Stimulated activated CD4-positive, alpha-beta T cell treated with anti-CD3 and anti-CD28 coated beads, TNF-alpha, amount 100 ng/mL, for 24 hours (primary cell): ENCODE measurements around the gene CEBPA.

Experiments
- DNase-seq, 3 experiments: peaks; one replicate each; pipeline ENCODE4 v3.0.0-alpha.2; 2020; ENCODE audit warnings: low read depth in 3 of 3

The CEBPA gene

GRCh38 chr19:33271246-33272021, 30.9 kb downstream of the CEBPA start:
- no peak for DNase-seq

GRCh38 chr19:33270769-33271168, 31.6 kb downstream of the CEBPA start:
- no peak for DNase-seq

- DNase-seq, result no peak
Measured at GRCh38 chr19:33269016-33269415, 33.3 kb downstream of the CEBPA start.

DNA sequence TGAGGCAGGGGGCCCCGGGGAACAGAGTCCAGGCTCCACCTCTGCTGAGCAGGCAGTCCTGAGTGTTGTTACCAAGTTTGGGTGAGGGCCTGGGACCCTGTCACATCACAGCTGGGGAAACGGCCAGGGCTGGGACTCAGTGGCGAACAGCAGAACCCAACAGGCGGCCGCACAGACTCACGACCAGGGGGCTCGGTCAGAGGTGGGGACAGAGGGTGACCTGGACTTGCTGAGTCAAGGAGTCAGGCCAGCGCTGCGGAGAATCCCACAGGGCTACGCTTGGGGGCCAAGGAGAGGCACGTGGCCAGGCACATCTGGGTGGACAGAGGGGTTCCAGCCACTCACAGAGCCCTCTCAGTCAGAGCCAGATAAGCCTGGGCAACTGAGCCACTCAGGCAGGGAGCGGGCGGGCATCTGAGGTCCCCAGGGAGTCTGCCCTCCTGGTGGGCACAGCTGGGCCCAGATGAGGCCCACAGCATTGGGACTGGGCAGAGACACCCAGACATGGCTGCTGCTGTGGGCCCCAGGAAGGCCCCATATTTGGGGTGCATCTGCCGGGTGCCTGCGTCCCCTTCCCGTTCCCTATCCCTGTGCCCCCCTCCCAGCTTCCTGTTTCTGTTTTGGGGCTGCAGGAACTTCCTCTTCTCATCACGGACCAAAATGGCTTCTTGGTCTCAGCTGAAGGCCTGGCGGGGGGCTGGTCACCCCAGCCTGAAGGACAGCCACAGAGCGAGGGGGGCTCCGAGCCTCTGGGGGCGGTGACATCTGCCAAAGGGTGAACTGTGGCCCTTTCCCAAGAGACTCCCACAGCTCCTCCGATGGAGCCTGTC, 34.0 kb downstream of the CEBPA start:
- DNase-seq, result no peak

- no peak for DNase-seq
Measured at GRCh38 chr19:33267706-33268105, 34.6 kb downstream of the CEBPA start.

- no peak for DNase-seq
Measured at GRCh38 chr19:33266974-33267484, 35.3 kb downstream of the CEBPA start.

DNA sequence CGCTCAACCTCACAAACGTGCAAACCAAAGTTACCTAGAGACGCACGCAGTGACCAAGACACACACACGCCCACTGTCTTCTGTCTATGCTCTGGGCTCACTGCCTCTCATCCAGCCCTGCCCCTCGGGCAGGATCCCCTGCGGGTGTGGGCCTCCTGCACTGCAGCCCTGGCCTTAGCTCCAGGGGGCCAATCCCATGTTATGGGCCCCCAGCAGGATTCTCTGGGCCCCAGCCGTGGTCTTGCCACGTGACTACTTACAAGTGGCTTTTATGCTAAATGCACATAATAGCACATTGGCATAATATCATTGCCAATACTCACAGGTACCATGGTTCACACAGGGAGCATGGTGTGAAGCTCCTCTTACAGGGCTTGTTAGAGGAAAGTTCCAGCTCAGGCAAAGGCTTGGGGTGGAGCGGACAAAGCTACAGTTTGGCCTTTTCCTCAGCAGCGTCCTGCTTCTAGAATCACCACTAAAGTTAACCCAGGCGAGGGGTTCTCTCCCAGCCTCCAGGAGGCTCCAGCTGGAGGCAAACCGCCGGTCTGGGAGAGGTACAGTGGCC, 37.4 kb downstream of the CEBPA start:
- DNase-seq, result no peak

GRCh38 chr19:33263325-33264023, 38.9 kb downstream of the CEBPA start:
- no peak for DNase-seq

DNA sequence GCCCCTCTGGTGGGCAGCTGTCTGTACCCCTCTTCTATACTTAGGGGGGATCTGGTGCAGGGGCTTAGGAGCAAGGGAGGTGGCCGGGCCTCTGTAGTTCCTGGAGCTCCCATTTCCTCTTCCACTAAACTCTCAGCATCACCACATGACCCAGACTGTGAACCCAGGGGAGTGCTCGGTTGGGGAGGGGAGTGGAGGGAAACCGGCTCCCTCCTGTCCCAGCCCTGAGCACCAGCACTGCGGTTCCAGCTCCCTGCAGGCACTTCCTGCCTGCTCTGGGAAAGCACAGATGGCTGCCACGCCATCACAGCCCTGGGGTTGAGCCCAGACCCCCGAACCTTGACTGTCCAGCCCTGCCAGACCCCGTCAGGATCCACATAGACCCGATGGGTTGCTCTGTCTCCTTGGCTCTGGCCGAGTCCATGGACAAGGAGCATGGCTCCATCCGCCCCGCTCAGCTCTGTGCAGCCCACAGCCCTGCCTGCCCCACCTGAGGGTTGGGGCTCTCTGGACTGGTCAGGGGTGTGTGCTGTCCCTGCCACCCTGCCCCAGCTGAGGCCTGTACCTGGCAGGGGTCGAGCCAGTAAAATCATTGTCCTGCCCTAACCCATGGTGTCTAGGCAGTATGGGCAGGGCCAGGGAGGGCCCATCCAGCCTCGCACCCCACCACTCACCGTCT, 40.7 kb downstream of the CEBPA start:
- DNase-seq, result no peak

DNA sequence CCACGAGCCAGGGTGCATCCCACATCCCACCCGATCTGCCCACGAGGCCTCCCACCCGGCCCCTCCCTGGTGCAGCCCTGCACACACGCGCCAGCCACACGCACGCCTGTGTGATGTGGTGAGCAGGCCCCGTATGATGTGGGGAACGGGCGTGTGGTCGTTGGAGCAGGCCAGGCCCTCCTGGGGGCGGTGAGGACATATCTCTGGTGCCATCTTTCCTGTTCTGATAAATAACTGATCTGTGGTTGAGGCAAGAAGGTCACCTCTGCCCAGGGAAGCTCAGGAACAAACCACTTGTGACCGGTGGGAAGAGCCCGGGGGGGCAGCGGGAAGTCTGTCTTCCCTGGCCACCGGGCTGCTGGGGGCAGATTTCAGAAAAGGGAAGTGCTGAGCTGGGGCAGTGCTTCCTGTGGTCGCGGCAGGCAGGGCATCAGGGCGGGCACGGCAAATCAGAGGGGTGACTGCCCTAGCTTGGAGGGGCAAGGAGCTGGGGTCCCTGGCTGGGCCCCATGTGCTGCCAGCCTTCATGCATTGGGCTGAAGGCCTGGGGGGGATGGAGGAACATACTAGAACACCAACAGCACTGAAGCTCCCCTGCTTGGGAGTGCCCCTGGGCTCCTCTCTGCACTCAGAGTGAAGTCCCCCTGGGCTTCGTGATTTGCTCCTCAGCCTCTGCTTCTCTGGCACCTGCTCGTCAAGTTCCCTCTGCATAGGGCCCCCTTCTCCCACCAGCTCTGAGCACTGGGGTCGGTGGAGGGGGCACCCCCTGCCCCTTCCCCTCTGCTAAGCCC, 41.5 kb downstream of the CEBPA start:
- no peak for DNase-seq

- DNase-seq, result no peak
Measured at GRCh38 chr19:33259539-33259938, 42.8 kb downstream of the CEBPA start.

- DNase-seq, result no peak
Measured at GRCh38 chr19:33257828-33258227, 44.5 kb downstream of the CEBPA start.

DNA sequence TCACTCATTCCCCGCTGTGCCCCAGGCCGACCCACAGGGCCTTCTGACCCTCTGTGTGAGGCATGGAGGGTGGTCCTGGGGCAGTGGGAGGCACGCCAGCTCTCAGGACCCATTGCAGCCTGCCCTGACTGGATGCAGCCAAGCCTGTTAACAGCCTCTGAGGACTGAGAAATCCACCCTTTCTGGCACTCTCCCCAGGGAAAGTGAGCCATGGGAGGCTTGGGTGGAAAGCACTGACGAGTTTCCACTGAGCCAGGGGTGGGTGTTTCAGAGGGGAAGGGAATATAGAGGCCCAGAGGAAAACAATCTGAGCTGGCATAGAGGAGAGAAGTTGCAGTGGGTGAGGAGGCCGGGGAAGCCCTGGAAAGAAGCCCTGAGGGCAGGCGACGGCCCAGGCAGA, 46.1 kb downstream of the CEBPA start:
- no peak for DNase-seq

DNA sequence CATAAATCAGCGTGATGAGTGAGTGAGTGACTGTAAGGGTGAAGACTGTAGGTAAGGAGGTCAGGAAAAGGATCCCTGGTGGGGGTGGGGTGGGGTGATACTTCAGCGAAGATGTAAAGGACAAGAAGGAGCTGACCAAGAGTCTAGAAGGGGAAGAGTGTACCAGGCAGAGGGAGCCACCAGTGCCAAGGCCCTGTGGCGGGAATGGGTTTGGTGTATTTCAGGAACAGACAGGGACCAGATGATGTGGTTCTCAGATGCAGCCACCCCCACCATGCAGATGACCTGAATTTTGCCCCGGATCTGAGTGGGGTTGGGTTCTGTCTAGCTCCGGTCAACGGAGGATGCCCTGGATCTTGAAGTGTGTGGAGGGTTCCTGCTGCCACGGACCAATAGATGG, 46.6 kb downstream of the CEBPA start:
- no peak for DNase-seq

- no peak for DNase-seq
Measured at GRCh38 chr19:33254245-33254824, 48.0 kb downstream of the CEBPA start.

DNA sequence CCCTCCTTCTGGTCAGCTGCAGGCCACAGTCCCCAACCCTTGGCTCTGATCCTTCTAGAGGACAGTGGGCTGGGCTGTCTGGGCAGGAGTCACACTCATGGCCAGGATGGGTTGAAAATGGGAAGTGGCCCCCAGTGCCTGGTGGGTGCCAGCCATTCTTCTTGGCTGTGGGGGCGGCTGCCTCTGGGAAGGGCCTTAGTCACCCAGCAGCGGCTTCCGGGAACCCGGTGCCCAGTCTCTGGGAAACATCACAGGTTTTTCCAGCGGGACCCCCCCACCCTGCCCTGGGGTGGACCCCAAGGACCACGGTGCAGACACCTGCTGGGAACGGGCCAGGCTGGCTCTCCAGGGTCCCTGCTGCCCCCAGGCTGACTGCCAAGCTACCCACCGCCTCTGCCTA, 49.4 kb downstream of the CEBPA start:
- no peak for DNase-seq

DNA sequence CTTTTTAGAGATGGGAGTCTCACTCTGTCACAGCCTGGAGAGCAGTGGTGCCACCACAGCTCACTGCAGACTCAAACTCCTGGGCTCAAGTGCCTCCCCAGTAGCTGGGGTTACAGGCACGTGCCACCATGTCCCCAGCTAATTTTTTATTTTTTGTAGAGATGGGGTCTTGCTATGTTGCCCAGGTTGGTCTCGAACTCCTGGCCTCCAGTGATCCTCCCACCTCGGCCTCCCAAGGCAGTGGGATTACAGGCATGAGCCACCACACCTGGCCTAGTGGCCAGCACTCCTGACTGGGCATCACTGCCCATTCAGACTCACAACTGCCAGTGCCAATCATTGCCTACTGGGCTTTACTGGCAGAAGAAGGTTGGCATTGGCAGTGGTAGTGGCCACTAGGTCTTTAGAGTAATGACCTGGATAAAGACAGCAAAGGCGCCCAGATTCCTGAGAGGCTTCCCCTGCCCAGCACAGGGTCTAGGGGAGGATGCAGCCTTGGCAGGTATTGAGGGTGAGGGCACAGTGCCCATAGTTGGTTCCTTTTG, 49.8 kb downstream of the CEBPA start:
- no peak for DNase-seq

GRCh38 chr19:33251526-33252090, 50.7 kb downstream of the CEBPA start:
- no peak for DNase-seq

GRCh38 chr19:33251076-33251475, 51.3 kb downstream of the CEBPA start:
- DNase-seq, result no peak

- no peak for DNase-seq
Measured at GRCh38 chr19:33250500-33250899, 51.8 kb downstream of the CEBPA start.
